Measurements from ENCODE around the gene MRAS. TPM values are rescaled to one million over a fixed set of nuclear protein-coding genes. Genes with fewer than 3 reads are reported as not detected.
"Not testable (repeated sequence)": the region's sequence is repeated elsewhere in the genome, so short reads cannot be mapped to it uniquely, and the experiment has no call there.

Gene MRAS
- total RNA-seq, 6 experiments from 2014 or later = 2.5 to 7.9 (median 6.9) TPM

GRCh38 chr3:138451595-138452162 is 103.3 kb downstream of the MRAS start:
- intact Hi-C loops (cut with DNase I) = no loop called here

GRCh38 chr3:138452436-138452835 is 104.1 kb downstream of the MRAS start:
- H3K9me3 ChIP-seq = no peaks in the 10 kb centered on the region
- H3K36me3 ChIP-seq = no peaks in the 10 kb centered on the region
- TF ChIP-seq POLR2A (IDR thresholded peaks at IDR 0.05) (no peak), CTCF (IDR thresholded peaks at IDR 0.05) (no peak)
- no peak overlapping the region for H3K4me3 ChIP-seq
- H3K27me3 ChIP-seq = no peaks in the 10 kb centered on the region
- H3K4me1 ChIP-seq = no peaks in the 10 kb centered on the region
- no peak for ATAC-seq
- H3K27ac ChIP-seq = no peak overlapping the region
- peak in 1 of 3 donors; percentile 18 for DNase-seq
- intact Hi-C loops (cut with DNase I) = no loop called here
- 69% methylated on average over 2 of the region's 6 CpGs for WGBS (ENCODE audit: insufficient coverage, low coverage, low lambda C conversion rate, missing lambda C conversion rate)

More at GRCh38 chr3:138451595-138452162, 103.3 kb downstream of the MRAS start:
- H3K36me3 ChIP-seq = no peaks in the 10 kb centered on the region
- no peak overlapping the region for H3K27ac ChIP-seq
- DNase-seq (peak in 1 of 3 donors; percentile 36), ATAC-seq (no peak)
- 86% methylated on average over 7 of the region's 43 CpGs for WGBS (ENCODE audit: insufficient coverage, low coverage, low lambda C conversion rate, missing lambda C conversion rate)
- no peaks in the 10 kb centered on the region for H3K27me3 ChIP-seq
- H3K9me3 ChIP-seq = no peaks in the 10 kb centered on the region
- TF ChIP-seq CTCF (IDR thresholded peaks at IDR 0.05) (no peak), POLR2A (IDR thresholded peaks at IDR 0.05) (no peak)
- no peaks in the 10 kb centered on the region for H3K4me1 ChIP-seq
- no peak overlapping the region for H3K4me3 ChIP-seq

- H3K27ac ChIP-seq; H3K4me1 ChIP-seq; ATAC-seq; H3K27me3 ChIP-seq; DNase-seq; H3K4me3 ChIP-seq; intact Hi-C loops (cut with DNase I); H3K9me3 ChIP-seq; H3K36me3 ChIP-seq: not testable (repeated sequence)
- WGBS (ENCODE audit: insufficient coverage, low coverage, low lambda C conversion rate, missing lambda C conversion rate) = 72% methylated on average over 7 of the region's 8 CpGs
Measured at GRCh38 chr3:138453940-138454339, 105.6 kb downstream of the MRAS start.

Other genes starting within 250 kb of the MRAS start
- gene DZIP1L, start 233.0 kb upstream of the MRAS start, total RNA-seq = 1 to 10 TPM in 5 of 6 experiments, under 1 TPM in 1; 0.92 to 2.2 (median 1.2) TPM
- not detected for gene A4GNT, start 216.2 kb upstream of the MRAS start, total RNA-seq
- gene DBR1, start 173.7 kb upstream of the MRAS start, total RNA-seq = 1 to 10 TPM; 3.2 to 6.1 (median 4.6) TPM
- 10 to 100 TPM; 15.5 to 24.6 (median 18.6) TPM for gene ARMC8, start 161.3 kb upstream of the MRAS start, total RNA-seq
- gene NME9, start 18.7 kb upstream of the MRAS start, total RNA-seq = not detected
- gene ESYT3, start 86.0 kb downstream of the MRAS start, total RNA-seq = under 1 TPM in 5 of 6 experiments, not detected in 1; 0.05 to 0.92 (median 0.29) TPM
- gene CEP70, start 245.7 kb downstream of the MRAS start, total RNA-seq = 10 to 100 TPM; 13.8 to 26.7 (median 21.4) TPM